ENCODE data around the gene SGMS1.

The SGMS1 gene

GRCh38 chr10:50520115-50520514, 103.6 kb downstream of the SGMS1 start:
- no peak for ATAC-seq
- TF ChIP-seq TOX (CRISPR knock-in tag; IDR thresholded peaks at IDR 0.05; ENCODE audit: borderline replicate concordance), result no peak
- TF ChIP-seq CSRNP3 (CRISPR knock-in tag; IDR thresholded peaks at IDR 0.05), result no peak
- TF ChIP-seq BACH2 (CRISPR knock-in tag; IDR thresholded peaks at IDR 0.05; ENCODE audit: borderline replicate concordance), result no peak
- TF ChIP-seq ZFP30 (CRISPR knock-in tag; IDR thresholded peaks at IDR 0.05), result no peak
- TF ChIP-seq PATZ1 (CRISPR knock-in tag; IDR thresholded peaks at IDR 0.05; ENCODE audit: borderline replicate concordance), result no peak
- no peak for TF ChIP-seq ZNF565 (CRISPR knock-in tag; conservative IDR thresholded peaks at IDR 0.05; ENCODE audit: low read depth)
- no peak for TF ChIP-seq ZC3H10 (CRISPR knock-in tag; IDR thresholded peaks at IDR 0.05)
- TF ChIP-seq ZNF70 (CRISPR knock-in tag; IDR thresholded peaks at IDR 0.05), result no peak
- no peak for TF ChIP-seq PPARA (CRISPR knock-in tag; IDR thresholded peaks at IDR 0.05; ENCODE audit: borderline replicate concordance)
- no peak for TF ChIP-seq TCF4 (CRISPR knock-in tag; IDR thresholded peaks at IDR 0.05; ENCODE audit: borderline replicate concordance)
- no peak for TF ChIP-seq ISL1 (CRISPR knock-in tag; IDR thresholded peaks at IDR 0.05)

- no peak for ATAC-seq
Observed at GRCh38 chr10:50517626-50518025, 106.1 kb downstream of the SGMS1 start.

GRCh38 chr10:50516171-50516570, 107.6 kb downstream of the SGMS1 start:
- ATAC-seq, result no peak
- TF ChIP-seq ESRRG (CRISPR knock-in tag; IDR thresholded peaks at IDR 0.05) (no peak), ZNF565 (CRISPR knock-in tag; conservative IDR thresholded peaks at IDR 0.05; ENCODE audit: low read depth) (no peak), ISL1 (CRISPR knock-in tag; IDR thresholded peaks at IDR 0.05) (no peak), BACH2 (CRISPR knock-in tag; IDR thresholded peaks at IDR 0.05; ENCODE audit: borderline replicate concordance) (no peak), TOX (CRISPR knock-in tag; IDR thresholded peaks at IDR 0.05; ENCODE audit: borderline replicate concordance) (no peak), ZNF8 (CRISPR knock-in tag; IDR thresholded peaks at IDR 0.05) (no peak), ZFP3 (CRISPR knock-in tag; IDR thresholded peaks at IDR 0.05) (no peak), PATZ1 (CRISPR knock-in tag; IDR thresholded peaks at IDR 0.05; ENCODE audit: borderline replicate concordance) (no peak), TCF4 (CRISPR knock-in tag; IDR thresholded peaks at IDR 0.05; ENCODE audit: borderline replicate concordance) (no peak), CSRNP3 (CRISPR knock-in tag; IDR thresholded peaks at IDR 0.05) (no peak), TSHZ2 (CRISPR knock-in tag; IDR thresholded peaks at IDR 0.05) (no peak), OSR1 (CRISPR knock-in tag; IDR thresholded peaks at IDR 0.05) (no peak), ZC3H10 (CRISPR knock-in tag; IDR thresholded peaks at IDR 0.05) (no peak), GLIS3 (CRISPR knock-in tag; IDR thresholded peaks at IDR 0.05) (no peak), ZNF70 (CRISPR knock-in tag; IDR thresholded peaks at IDR 0.05) (no peak)

More at GRCh38 chr10:50517626-50518025, 106.1 kb downstream of the SGMS1 start:
- TF ChIP-seq PPARA (CRISPR knock-in tag; IDR thresholded peaks at IDR 0.05; ENCODE audit: borderline replicate concordance) (no peak), CSRNP3 (CRISPR knock-in tag; IDR thresholded peaks at IDR 0.05) (no peak), ESRRG (CRISPR knock-in tag; IDR thresholded peaks at IDR 0.05) (no peak)

Data from SK-N-SH treated with all-trans-retinoic acid at 6 μM for 48 hours (cell line).